GM18951 (cell line): ENCODE results near the gene TSPEAR.

Experiments
- POLR2A ChIP-seq: IDR thresholded peaks from 4 replicates; pipeline ENCODE4 v1.6.1; 2011; ENCODE audit warnings: mild to moderate bottlenecking; ENCODE audit not compliant: insufficient read length, insufficient read depth; ENCODE audit errors: extremely low read depth
- in situ Hi-C: fragments of 300-500 bp; cut with MboI; formaldehyde crosslinking; loops from one replicate; pipeline ENCODE4 v1.12.0; 2022; ENCODE audit warnings: low sequenced_read_pairs, mixed read lengths, inconsistent platforms; ENCODE audit not compliant: unreplicated experiment

The TSPEAR gene

DNA sequence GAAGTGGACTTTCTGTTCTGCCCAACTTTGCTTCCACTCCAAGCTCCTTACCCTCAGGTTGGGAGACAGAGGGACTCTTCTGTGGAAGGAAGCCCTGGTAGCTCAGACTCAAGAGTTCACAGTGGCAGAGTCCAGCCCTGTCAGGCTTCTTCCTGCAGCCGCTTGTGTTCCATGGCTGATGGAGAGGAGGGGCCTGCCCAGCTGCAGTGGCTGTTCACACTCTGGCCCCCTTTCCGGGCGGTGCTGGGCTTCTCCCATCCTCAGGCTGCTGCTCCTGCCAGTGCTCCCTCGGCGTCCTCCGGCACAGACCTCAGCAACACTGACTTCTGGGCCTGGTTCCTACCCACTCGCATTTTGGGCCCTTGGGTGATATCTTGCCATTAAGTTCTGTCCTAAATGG, 175.4 kb downstream of the TSPEAR start:
- in situ Hi-C loops: no loop called here
- TF ChIP-seq POLR2A: no peak

- in situ Hi-C loops: no loop called here
- no peak for TF ChIP-seq POLR2A
Measured at GRCh38 chr21:44534688-44535087, 176.7 kb downstream of the TSPEAR start.

DNA sequence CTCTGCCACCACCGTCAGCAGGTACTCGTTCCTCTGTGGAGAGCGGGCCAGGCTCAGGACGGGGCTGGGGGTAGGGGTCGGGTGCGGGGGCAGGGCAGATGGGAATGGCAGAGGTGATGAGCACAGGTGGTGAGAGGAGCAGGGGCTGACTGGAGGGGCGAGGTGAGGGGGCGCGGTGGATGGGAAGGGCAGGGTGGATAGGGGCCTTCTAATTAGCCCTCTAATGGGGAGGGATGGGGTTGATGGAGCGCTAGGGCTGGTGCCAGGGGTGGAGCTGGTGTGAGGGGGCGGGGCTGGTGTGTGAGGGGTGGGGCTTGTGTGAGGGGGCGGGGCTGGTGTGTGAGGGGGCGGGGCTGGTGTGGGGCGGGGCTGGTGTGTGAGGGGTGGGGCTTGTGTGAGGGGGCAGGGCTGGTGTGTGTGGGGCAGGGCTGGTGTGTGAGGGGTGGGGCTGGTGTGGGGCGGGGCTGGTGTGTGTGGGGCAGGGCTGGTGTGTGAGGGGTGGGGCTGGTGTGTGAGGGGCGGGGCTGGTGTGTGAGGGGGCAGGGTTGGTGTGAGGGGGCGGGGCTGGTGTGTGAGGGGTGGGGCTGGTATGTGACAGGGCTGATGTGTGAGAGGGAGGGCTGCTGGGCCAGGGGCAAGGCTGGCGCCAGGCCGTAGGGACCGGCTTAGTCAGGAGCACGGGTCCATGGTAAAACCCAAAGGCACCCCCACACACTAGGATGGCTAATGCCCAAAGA, 177.3 kb downstream of the TSPEAR start:
- in situ Hi-C loops: no loop called here
- no peak for TF ChIP-seq POLR2A

GRCh38 chr21:44533121-44533890, 178.1 kb downstream of the TSPEAR start:
- no peak for TF ChIP-seq POLR2A
- in situ Hi-C loops: no loop called here

- in situ Hi-C loops: no loop called here
- no peak for TF ChIP-seq POLR2A
Measured at GRCh38 chr21:44532712-44533111, 178.7 kb downstream of the TSPEAR start.

GRCh38 chr21:44531606-44532564, 179.5 kb downstream of the TSPEAR start:
- in situ Hi-C loops: no loop called here
- no peak for TF ChIP-seq POLR2A

DNA sequence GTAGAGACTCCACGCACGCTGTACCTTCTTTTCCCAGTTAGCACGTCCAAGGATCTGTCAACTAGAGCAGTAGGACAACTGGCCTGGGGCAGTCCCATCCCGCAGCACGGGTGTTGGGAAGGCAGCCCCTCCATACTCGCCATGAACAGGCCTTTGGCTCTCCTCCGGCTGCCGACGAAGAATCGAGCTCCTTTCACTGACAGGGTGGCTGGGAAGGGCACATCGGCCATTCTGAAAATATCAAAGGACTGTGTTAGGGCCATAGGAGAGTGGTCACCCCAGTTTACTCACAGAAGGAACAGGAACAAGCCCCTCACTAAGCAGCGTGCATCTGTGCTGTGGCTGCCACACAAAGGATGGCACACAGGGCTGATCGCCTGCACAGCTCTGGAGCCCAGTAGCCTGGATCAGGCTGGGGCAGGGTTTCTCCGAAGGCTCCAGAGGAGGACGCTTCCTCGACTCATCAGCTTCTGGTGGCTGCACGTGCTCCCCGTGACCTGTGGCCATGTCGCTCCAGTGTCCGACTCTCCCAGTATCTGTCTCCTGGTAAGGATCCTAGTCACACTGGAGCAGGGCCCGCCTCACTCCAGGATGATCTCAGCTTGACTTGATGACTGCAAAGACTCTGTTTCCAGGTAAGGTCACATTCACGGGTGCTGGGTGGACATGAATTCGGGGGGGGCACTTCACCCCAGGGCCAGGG, 180.3 kb downstream of the TSPEAR start:
- in situ Hi-C loops: no loop called here
- no peak for TF ChIP-seq POLR2A

DNA sequence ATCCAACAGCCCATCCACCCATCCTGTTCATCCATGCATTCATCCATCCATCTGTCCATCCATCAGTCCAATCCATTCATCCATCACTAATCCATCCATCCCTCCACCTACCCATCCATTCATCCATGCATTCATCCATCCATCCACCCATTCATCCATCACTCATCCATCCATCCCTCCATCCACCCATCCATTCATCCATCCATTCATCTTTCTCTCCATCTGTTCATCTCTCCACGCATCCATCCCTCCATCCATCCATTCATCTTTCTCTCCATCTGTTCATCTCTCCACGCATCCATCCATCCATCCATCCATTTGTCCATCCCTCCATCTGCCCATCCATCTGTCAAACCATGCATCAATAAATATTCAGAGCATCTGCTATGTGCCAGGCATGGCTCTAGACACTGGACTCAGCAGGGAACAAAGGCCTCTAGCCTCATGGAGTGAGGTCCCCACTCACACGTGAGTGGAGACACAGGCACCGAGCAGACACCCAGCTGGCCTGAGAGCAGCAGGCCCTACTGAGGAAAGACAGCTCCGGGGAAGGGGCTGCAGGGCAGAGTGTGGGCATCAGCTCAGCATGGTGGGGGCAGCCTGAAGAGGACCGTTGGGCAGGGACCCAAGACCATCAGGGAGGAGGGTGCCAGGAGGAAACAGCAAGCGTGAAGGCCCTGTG, 181.0 kb downstream of the TSPEAR start:
- TF ChIP-seq POLR2A: no peak
- in situ Hi-C loops: no loop called here

DNA sequence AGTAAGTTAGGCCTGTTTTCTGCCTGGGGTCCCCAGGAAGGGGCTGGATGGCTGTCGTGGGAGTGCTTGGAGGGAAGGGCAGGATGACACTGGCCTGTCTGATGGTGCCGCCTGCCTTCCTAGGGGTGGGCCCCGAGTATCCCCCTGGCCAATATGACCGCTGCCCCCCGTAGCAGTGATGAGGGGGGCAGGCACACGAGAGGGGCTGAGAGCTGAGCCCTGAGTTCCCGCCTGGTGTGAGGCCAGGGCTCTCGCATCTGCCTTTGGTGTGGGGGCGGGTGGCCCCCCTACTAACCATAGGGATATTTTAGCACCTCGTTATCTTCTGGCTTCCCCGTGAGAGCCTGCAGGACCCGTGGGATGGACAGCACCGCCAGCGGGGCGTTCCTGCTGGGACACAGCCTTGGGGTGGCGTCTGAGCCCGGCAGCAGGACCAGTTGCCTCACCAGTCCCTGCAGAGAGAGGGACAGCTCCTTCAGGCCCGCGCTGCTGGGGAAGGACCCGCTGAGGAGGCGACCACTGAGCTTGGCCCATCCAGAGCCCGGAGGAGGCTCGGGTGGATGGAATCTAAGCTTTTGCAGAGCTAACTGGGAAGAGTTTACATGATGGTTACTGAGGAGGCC, 181.8 kb downstream of the TSPEAR start:
- TF ChIP-seq POLR2A: no peak
- in situ Hi-C loops: no loop called here

- in situ Hi-C loops: no loop called here
- TF ChIP-seq POLR2A: no peak
Measured at GRCh38 chr21:44529011-44529421, 182.4 kb downstream of the TSPEAR start.

- TF ChIP-seq POLR2A: no peak
Measured at GRCh38 chr21:44528634-44528995, 182.8 kb downstream of the TSPEAR start.

More at GRCh38 chr21:44528634-44528995, 182.8 kb downstream of the TSPEAR start:
- in situ Hi-C loops: no loop called here
